ENCODE data around the gene ZNF524.

Gene ZNF524

DNA sequence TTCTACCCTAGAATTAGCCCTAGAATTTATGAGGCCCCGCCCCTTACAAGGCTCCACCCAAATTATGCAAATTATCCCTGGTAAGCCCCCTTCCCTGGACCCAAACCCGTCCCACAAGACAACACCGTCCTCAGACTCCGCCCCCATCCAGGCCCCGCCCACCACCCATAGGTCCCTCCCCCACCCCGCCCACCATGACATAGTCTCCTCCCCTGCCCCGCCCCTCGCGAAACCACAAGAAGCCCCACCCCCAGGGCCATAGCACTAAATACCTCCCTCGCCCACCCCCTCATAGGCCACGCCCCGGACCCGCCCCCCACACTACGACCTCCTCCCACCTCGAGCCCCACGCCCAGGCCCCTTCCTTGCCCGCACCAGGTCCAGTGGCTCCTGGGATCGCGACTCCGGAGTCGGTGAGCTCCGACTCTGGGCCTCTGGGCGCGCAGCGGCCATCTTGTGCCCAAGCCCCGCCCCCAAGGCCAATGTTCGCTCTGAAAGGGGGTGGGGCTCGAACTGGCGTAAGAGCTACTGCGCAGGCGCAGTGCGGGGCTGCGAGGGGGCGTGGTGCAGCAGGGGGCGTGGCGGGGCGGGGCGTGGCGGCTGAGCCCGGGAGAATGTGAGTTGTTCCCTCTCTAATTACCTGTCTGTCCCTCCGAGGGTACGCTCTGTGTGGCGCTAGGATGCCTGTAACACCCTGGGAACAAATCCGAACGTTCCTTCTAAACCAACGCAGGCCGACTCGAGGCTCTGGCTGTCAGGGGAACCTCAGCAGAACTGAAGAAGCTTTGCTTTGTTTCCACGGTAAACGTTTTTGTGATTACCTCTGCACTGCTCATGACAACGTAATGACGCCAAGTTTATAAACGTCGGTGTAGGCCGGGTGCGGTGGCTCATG is 24.3 kb downstream of the ZNF524 start, which contains the start of gene ZNF784:
ZNF784 (minus strand) TSS at position 458 of the 895 bp plus-strand sequence; CDS start at position 453, 5 bp downstream.
- Histone ChIP-seq H3K4me3 (ENCODE audit: low read length in 2 of 2) (peak within 1 kb of the TSS; percentile 79 to 81), H3K4me2 (ENCODE audit: insufficient read depth, low read length, poor library complexity, severe bottlenecking) (peak within 1 kb of the TSS; percentile 86), H3K36me3 (replicated peaks in 1 of 2; ENCODE audit: control insufficient read depth in 2 of 2, insufficient read depth in 2 of 2, low read length in 2 of 2) (peaks cover 13 to 24% of the 10 kb centered on the region in 2 donors), H3K27ac (replicated peaks; ENCODE audit: low read length) (peak within 1 kb of the TSS; percentile 96), H3K79me1 (ENCODE audit: low read depth, low read length) (no peaks in the 10 kb centered on the region), H3K4ac (ENCODE audit: low read length) (no peak within 1 kb of the TSS), H3K14ac (ENCODE audit: low read length) (no peak within 1 kb of the TSS), H2BK120ac (ENCODE audit: low read depth, low read length) (no peak within 1 kb of the TSS), H4K8ac (ENCODE audit: low read depth, low read length) (no peak within 1 kb of the TSS), H2AFZ (ENCODE audit: low read length) (peak within 1 kb of the TSS; percentile 94), H4K91ac (ENCODE audit: low read depth, low read length, poor library complexity) (no peak within 1 kb of the TSS), H2BK12ac (ENCODE audit: low read length) (no peak within 1 kb of the TSS), H3K18ac (ENCODE audit: low read length) (peak within 1 kb of the TSS; percentile 96), H3K4me1 (ENCODE audit: control insufficient read depth in 2 of 2, insufficient read depth in 1 of 2, low read depth in 1 of 2, low read length in 2 of 2) (peaks cover 0 to 6% of the 10 kb centered on the region in 2 donors), H2BK5ac (ENCODE audit: low read length) (no peak within 1 kb of the TSS), H3K27me3 (ENCODE audit: control insufficient read depth in 3 of 3, insufficient read depth in 3 of 3, low read depth in 1 of 3, low read length in 3 of 3) (no peaks in the 10 kb centered on the region), H3K23ac (ENCODE audit: low read depth, low read length, poor library complexity) (peak within 1 kb of the TSS; percentile 78), H3K9ac (ENCODE audit: low read depth, low read length, poor library complexity) (peak within 1 kb of the TSS; percentile 72), H2BK15ac (ENCODE audit: low read length) (peak within 1 kb of the TSS; percentile 7), H3K9me3 (replicated peaks in 1 of 2; ENCODE audit: control insufficient read depth in 2 of 2, insufficient read depth in 1 of 2, low read depth in 1 of 2, low read length in 2 of 2) (no peaks in the 10 kb centered on the region), H2AK5ac (ENCODE audit: low read depth, low read length) (no peak within 1 kb of the TSS)
- peak; percentile 96 for DNase-seq (ENCODE audit: low spot score)
- WGBS, 2 donors (ENCODE audit: extremely low coverage in 2 of 2, insufficient read length in 2 of 2, insufficient replicate concordance in 1 of 2) = no CpG with 5 or more reads among the region's 56 CpGs

GRCh38 chr19:55625004-55625326 is 24.9 kb downstream of the ZNF524 start:
- H3K27me3 ChIP-seq (ENCODE audit: control insufficient read depth in 3 of 3, insufficient read depth in 3 of 3, low read depth in 1 of 3, low read length in 3 of 3) = no peaks in the 10 kb centered on the region
- H3K27ac ChIP-seq (replicated peaks; ENCODE audit: low read length) = peak overlapping the region; percentile 61
- H2BK120ac ChIP-seq (ENCODE audit: low read depth, low read length) = no peak overlapping the region
- peaks cover 10 to 20% of the 10 kb centered on the region in 2 donors for H3K36me3 ChIP-seq (replicated peaks in 1 of 2; ENCODE audit: control insufficient read depth in 2 of 2, insufficient read depth in 2 of 2, low read length in 2 of 2)
- no peaks in the 10 kb centered on the region for H3K79me1 ChIP-seq (ENCODE audit: low read depth, low read length)
- no peak overlapping the region for H3K4ac ChIP-seq (ENCODE audit: low read length)
- H2AFZ ChIP-seq (ENCODE audit: low read length) = peak overlapping the region; percentile 94
- peak overlapping the region; percentile 60 to 79 for H3K4me3 ChIP-seq (ENCODE audit: low read length in 2 of 2)
- peaks cover 0 to 6% of the 10 kb centered on the region in 2 donors for H3K4me1 ChIP-seq (ENCODE audit: control insufficient read depth in 2 of 2, insufficient read depth in 1 of 2, low read depth in 1 of 2, low read length in 2 of 2)
- no peak for DNase-seq (ENCODE audit: low spot score)
- H2BK12ac ChIP-seq (ENCODE audit: low read length) = no peak overlapping the region
- no peak overlapping the region for H3K9ac ChIP-seq (ENCODE audit: low read depth, low read length, poor library complexity)
- H2BK15ac ChIP-seq (ENCODE audit: low read length) = peak overlapping the region; percentile 7
- H3K23ac ChIP-seq (ENCODE audit: low read depth, low read length, poor library complexity) = peak overlapping the region; percentile 77
- no peak overlapping the region for H3K14ac ChIP-seq (ENCODE audit: low read length)
- peak overlapping the region; percentile 77 for H3K18ac ChIP-seq (ENCODE audit: low read length)
- no peaks in the 10 kb centered on the region for H3K9me3 ChIP-seq (replicated peaks in 1 of 2; ENCODE audit: control insufficient read depth in 2 of 2, insufficient read depth in 1 of 2, low read depth in 1 of 2, low read length in 2 of 2)
- no peak overlapping the region for H2AK5ac ChIP-seq (ENCODE audit: low read depth, low read length)
- H4K8ac ChIP-seq (ENCODE audit: low read depth, low read length) = no peak overlapping the region
- H4K91ac ChIP-seq (ENCODE audit: low read depth, low read length, poor library complexity) = no peak overlapping the region
- no peak overlapping the region for H2BK5ac ChIP-seq (ENCODE audit: low read length)
- WGBS, 2 donors (ENCODE audit: extremely low coverage in 2 of 2, insufficient read length in 2 of 2, insufficient replicate concordance in 1 of 2) = no CpG with 5 or more reads among the region's 11 CpGs
- H3K4me2 ChIP-seq (ENCODE audit: insufficient read depth, low read length, poor library complexity, severe bottlenecking) = peak overlapping the region; percentile 86

DNA sequence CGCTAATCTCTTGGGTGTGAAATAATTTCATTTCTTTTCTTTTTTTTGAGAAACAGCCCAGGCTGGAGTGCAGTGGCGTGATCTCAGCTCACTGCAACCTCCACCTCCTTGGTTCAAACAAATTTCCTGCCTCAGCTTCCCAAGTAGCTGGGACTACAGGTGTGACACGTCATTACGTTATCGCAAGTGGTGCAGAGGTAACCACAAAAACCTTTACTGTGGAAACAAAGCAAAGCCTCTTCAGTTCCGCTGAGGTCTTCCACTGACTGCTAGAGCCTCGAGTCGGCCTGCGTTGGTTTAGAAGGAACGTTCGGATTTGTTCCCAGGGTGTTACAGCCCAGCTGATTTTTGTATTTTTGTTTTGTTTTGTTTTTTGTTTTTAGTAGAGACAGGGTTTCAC is 26.3 kb downstream of the ZNF524 start:
- Histone ChIP-seq H2BK15ac (ENCODE audit: low read length) (no peak overlapping the region), H2BK120ac (ENCODE audit: low read depth, low read length) (no peak overlapping the region), H3K23ac (ENCODE audit: low read depth, low read length, poor library complexity) (no peak overlapping the region), H3K14ac (ENCODE audit: low read length) (no peak overlapping the region), H3K4me3 (ENCODE audit: low read length in 2 of 2) (no peak overlapping the region), H3K18ac (ENCODE audit: low read length) (no peak overlapping the region), H4K91ac (ENCODE audit: low read depth, low read length, poor library complexity) (no peak overlapping the region), H3K36me3 (replicated peaks in 1 of 2; ENCODE audit: control insufficient read depth in 2 of 2, insufficient read depth in 2 of 2, low read length in 2 of 2) (peaks cover 3 to 7% of the 10 kb centered on the region in 2 donors), H3K27me3 (ENCODE audit: control insufficient read depth in 3 of 3, insufficient read depth in 3 of 3, low read depth in 1 of 3, low read length in 3 of 3) (no peaks in the 10 kb centered on the region), H3K4me1 (ENCODE audit: control insufficient read depth in 2 of 2, insufficient read depth in 1 of 2, low read depth in 1 of 2, low read length in 2 of 2) (peaks cover 0 to 6% of the 10 kb centered on the region in 2 donors), H2AK5ac (ENCODE audit: low read depth, low read length) (no peak overlapping the region), H3K27ac (replicated peaks; ENCODE audit: low read length) (no peak overlapping the region), H3K9me3 (replicated peaks in 1 of 2; ENCODE audit: control insufficient read depth in 2 of 2, insufficient read depth in 1 of 2, low read depth in 1 of 2, low read length in 2 of 2) (no peaks in the 10 kb centered on the region), H3K9ac (ENCODE audit: low read depth, low read length, poor library complexity) (no peak overlapping the region), H2BK5ac (ENCODE audit: low read length) (no peak overlapping the region), H4K8ac (ENCODE audit: low read depth, low read length) (no peak overlapping the region), H3K79me1 (ENCODE audit: low read depth, low read length) (no peaks in the 10 kb centered on the region), H3K4ac (ENCODE audit: low read length) (no peak overlapping the region), H2BK12ac (ENCODE audit: low read length) (no peak overlapping the region), H2AFZ (ENCODE audit: low read length) (no peak overlapping the region), H3K4me2 (ENCODE audit: insufficient read depth, low read length, poor library complexity, severe bottlenecking) (no peak overlapping the region)
- no CpG with 5 or more reads among the region's 11 CpGs for WGBS, 2 donors (ENCODE audit: extremely low coverage in 2 of 2, insufficient read length in 2 of 2, insufficient replicate concordance in 1 of 2)
- no peak for DNase-seq (ENCODE audit: low spot score)

DNA sequence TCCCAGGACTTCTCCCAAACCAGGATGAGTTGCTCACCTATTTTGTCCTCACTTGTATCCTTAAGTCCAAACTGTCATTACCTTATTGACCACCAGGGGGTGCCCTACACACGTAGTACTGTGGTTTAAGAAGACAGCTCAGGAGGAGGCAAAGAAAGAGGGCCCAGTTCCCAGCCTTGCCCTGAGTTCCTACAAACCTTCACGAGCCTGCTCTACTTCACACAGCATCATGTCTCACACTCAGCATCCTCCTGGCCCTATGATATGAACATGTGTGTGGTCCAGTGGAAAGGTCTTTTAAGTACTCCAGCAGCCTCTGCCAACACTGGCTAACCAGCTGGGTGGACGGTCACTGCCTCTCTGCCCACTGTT is 32.4 kb downstream of the ZNF524 start:
- Histone ChIP-seq H3K79me1 (ENCODE audit: low read depth, low read length) (peaks cover 18% of the 10 kb centered on the region), H2AFZ (ENCODE audit: low read length) (peak overlapping the region; percentile 68), H3K9me3 (replicated peaks in 1 of 2; ENCODE audit: control insufficient read depth in 2 of 2, insufficient read depth in 1 of 2, low read depth in 1 of 2, low read length in 2 of 2) (no peaks in the 10 kb centered on the region), H3K4me1 (ENCODE audit: control insufficient read depth in 2 of 2, insufficient read depth in 1 of 2, low read depth in 1 of 2, low read length in 2 of 2) (peaks cover 9 to 11% of the 10 kb centered on the region in 2 donors), H2BK120ac (ENCODE audit: low read depth, low read length) (no peak overlapping the region), H2BK5ac (ENCODE audit: low read length) (no peak overlapping the region), H2AK5ac (ENCODE audit: low read depth, low read length) (peak overlapping the region; percentile 7), H3K23ac (ENCODE audit: low read depth, low read length, poor library complexity) (no peak overlapping the region), H3K27ac (replicated peaks; ENCODE audit: low read length) (no peak overlapping the region), H3K36me3 (replicated peaks in 1 of 2; ENCODE audit: control insufficient read depth in 2 of 2, insufficient read depth in 2 of 2, low read length in 2 of 2) (no peaks in the 10 kb centered on the region), H4K8ac (ENCODE audit: low read depth, low read length) (no peak overlapping the region), H2BK15ac (ENCODE audit: low read length) (peak overlapping the region; percentile 79), H3K4me2 (ENCODE audit: insufficient read depth, low read length, poor library complexity, severe bottlenecking) (no peak overlapping the region), H3K14ac (ENCODE audit: low read length) (no peak overlapping the region), H3K27me3 (ENCODE audit: control insufficient read depth in 3 of 3, insufficient read depth in 3 of 3, low read depth in 1 of 3, low read length in 3 of 3) (no peaks in the 10 kb centered on the region), H3K4me3 (ENCODE audit: low read length in 2 of 2) (no peak overlapping the region), H3K18ac (ENCODE audit: low read length) (peak overlapping the region; percentile 78), H3K9ac (ENCODE audit: low read depth, low read length, poor library complexity) (no peak overlapping the region), H2BK12ac (ENCODE audit: low read length) (no peak overlapping the region), H4K91ac (ENCODE audit: low read depth, low read length, poor library complexity) (no peak overlapping the region), H3K4ac (ENCODE audit: low read length) (no peak overlapping the region)
- no CpG with 5 or more reads among the region's 3 CpGs for whole genome bisulfite sequencing, 2 donors (ENCODE audit: extremely low coverage in 2 of 2, insufficient read length in 2 of 2, insufficient replicate concordance in 1 of 2)
- DNase-seq (ENCODE audit: low spot score) = peak; percentile 92
